Activated CD8-positive, alpha-beta T cell treated with anti-CD3 and anti-CD28 coated beads for 36 hours (primary cell): Measurements from ENCODE around the gene CNTD1. TPM values are rescaled to one million over a fixed set of nuclear protein-coding genes. Genes with fewer than 3 reads are reported as not detected.
"Not testable (repeated sequence)": the region's sequence is repeated elsewhere in the genome, so short reads cannot be mapped to it uniquely, and the experiment has no call there.

Experiments
- ATAC-seq: fragments of 200-7000 bp; cut with Tn5 transposase; one replicate; pipeline ENCODE4 v1.10.0; 2021; ENCODE audit warnings: mild to moderate bottlenecking, moderate library complexity
- CTCF ChIA-PET: fragments of 350-600 bp; sonication (Branson Sonifier 250); formaldehyde crosslinking; loops from one replicate; lab custom pipeline; 2021; ENCODE audit warnings: antibody characterized with exemption; lab: Charles Lee
- POLR2A ChIA-PET: fragments of 350-600 bp; sonication (Branson Sonifier 250); formaldehyde crosslinking; loops from one replicate; lab custom pipeline; 2021; ENCODE audit warnings: antibody characterized with exemption; lab: Charles Lee
- DNase-seq: peaks from one replicate; pipeline ENCODE4 v3.0.0-alpha.2; 2020
- H3K27ac Mint-ChIP-seq: one replicate; pipeline ENCODE4 v1.8.0; 2021; ENCODE audit warnings: mild to moderate bottlenecking, mixed read lengths
- H3K27me3 Mint-ChIP-seq: one replicate; pipeline ENCODE4 v1.8.0; 2021; ENCODE audit warnings: mixed read lengths
- H3K36me3 Mint-ChIP-seq: one replicate; pipeline ENCODE4 v1.8.0; 2021; ENCODE audit warnings: low read depth, mixed read lengths
- H3K4me1 Mint-ChIP-seq: one replicate; pipeline ENCODE4 v1.8.0; 2021; ENCODE audit warnings: low read depth, mixed read lengths
- H3K4me3 Mint-ChIP-seq: one replicate; pipeline ENCODE4 v1.8.0; 2021; ENCODE audit warnings: mild to moderate bottlenecking, moderate library complexity, mixed read lengths
- H3K9me3 Mint-ChIP-seq: one replicate; pipeline ENCODE4 v1.8.0; 2021; ENCODE audit warnings: mixed read lengths
- CTCF ChIP-seq: fragments of 200-600 bp; IDR thresholded peaks from one replicate; pipeline ENCODE4 v1.8.0; 2022; ENCODE audit warnings: antibody characterized with exemption, mild to moderate bottlenecking
- intact Hi-C: fragments of 100-400 bp; cut with micrococcal nuclease; formaldehyde crosslinking; loops from one replicate; pipeline ENCODE4 v1.10.0; 2022
- total RNA-seq, 2 experiments: library from RNA; stranded (reverse); gene quantifications; one replicate each; pipeline ENCODE4 v1.2.3, GENCODE V29; 2021

The CNTD1 gene
- total RNA-seq, 2 experiments from 2014 or later = 0.23 TPM; not detected in 1

GRCh38 chr17:42766124-42766523, 32.5 kb upstream of the CNTD1 start:
- Mint-ChIP-seq H3K9me3 (no peaks in the 10 kb centered on the region), H3K27ac (no peak overlapping the region), H3K27me3 (peaks cover 34% of the 10 kb centered on the region), H3K4me1 (no peaks in the 10 kb centered on the region), H3K4me3 (no peak overlapping the region), H3K36me3 (no peaks in the 10 kb centered on the region)
- ATAC-seq (no peak), DNase-seq (no peak)
- no peak for TF ChIP-seq CTCF
- POLR2A ChIA-PET = interaction anchor here (0.5 kb wide), 1 partner anchor 859 kb away, joined by 3 read pairs; no protein-coding TSS in a partner anchor
- intact Hi-C loops = no loop called here
- CTCF ChIA-PET = interaction anchor here (1.9 kb wide), 1 partner anchor 188 kb away, joined by 6 read pairs; no protein-coding TSS in a partner anchor

GRCh38 chr17:42767512-42767911, 31.1 kb upstream of the CNTD1 start:
- no peak for TF ChIP-seq CTCF
- ChIA-PET CTCF (interaction anchor here (1.0 to 1.2 kb wide), 2 partner anchors 162 to 189 kb away, joined by 4 to 5 read pairs; partner anchors contain the start of gene PSMC3IP), POLR2A (no interaction called here)
- intact Hi-C loops = no loop called here
- peaks cover 22% of the 10 kb centered on the region for H3K27me3 Mint-ChIP-seq
- no peak overlapping the region for H3K27ac Mint-ChIP-seq
- H3K4me3 Mint-ChIP-seq = no peak overlapping the region
- ATAC-seq (no peak), DNase-seq (no peak)
- peaks cover 2% of the 10 kb centered on the region for H3K36me3 Mint-ChIP-seq
- no peaks in the 10 kb centered on the region for H3K9me3 Mint-ChIP-seq
- H3K4me1 Mint-ChIP-seq = peaks cover 6% of the 10 kb centered on the region

- intact Hi-C loops, H3K36me3 Mint-ChIP-seq, POLR2A ChIA-PET, H3K27ac Mint-ChIP-seq, H3K4me3 Mint-ChIP-seq, H3K4me1 Mint-ChIP-seq, H3K9me3 Mint-ChIP-seq, DNase-seq, ATAC-seq: not testable (repeated sequence)
- H3K27me3 Mint-ChIP-seq = peaks cover 17% of the 10 kb centered on the region
- CTCF ChIA-PET = interaction anchor here (1.2 kb wide), 1 partner anchor 190 kb away, joined by 5 read pairs; the partner anchor contains the start of gene PSMC3IP
These were observed 30.7 kb upstream of the CNTD1 start for GRCh38 chr17:42768006-42768405.

GRCh38 chr17:42769964-42770363, 28.7 kb upstream of the CNTD1 start:
- H3K4me3 Mint-ChIP-seq, H3K27me3 Mint-ChIP-seq, H3K9me3 Mint-ChIP-seq, intact Hi-C loops, DNase-seq, ATAC-seq, H3K27ac Mint-ChIP-seq, POLR2A ChIA-PET: not testable (repeated sequence)
- peaks cover 18% of the 10 kb centered on the region for H3K4me1 Mint-ChIP-seq
- CTCF ChIA-PET = interaction anchor here (0.7 to 2.9 kb wide), 2 partner anchors 170 to 191 kb away, joined by 3 to 7 read pairs; no protein-coding TSS in a partner anchor
- H3K36me3 Mint-ChIP-seq = peaks cover 15% of the 10 kb centered on the region

GRCh38 chr17:42772945-42773289, 25.7 kb upstream of the CNTD1 start:
- H3K4me1 Mint-ChIP-seq = peaks cover 21% of the 10 kb centered on the region
- no peak for DNase-seq
- CTCF ChIA-PET = interaction anchor here (0.8 to 3.8 kb wide), 8 partner anchors 9 to 225 kb away, joined by 3 to 37 read pairs (median 7); partner anchors contain the start of genes BECN1, CNTD1, COA3 and PSMC3IP
- POLR2A ChIA-PET = interaction anchor here (1.0 to 3.0 kb wide), 9 partner anchors 10 to 233 kb away, joined by 3 to 22 read pairs (median 3); partner anchors contain the start of genes BECN1, IFI35 and PSMC3IP
- H3K9me3 Mint-ChIP-seq = no peaks in the 10 kb centered on the region
- intact Hi-C loops = no loop called here
- ATAC-seq = peak; percentile 6
- peak overlapping the region; percentile 98 for H3K4me3 Mint-ChIP-seq
- H3K27ac Mint-ChIP-seq = peak overlapping the region; percentile 95
- no peak for TF ChIP-seq CTCF
- H3K36me3 Mint-ChIP-seq = peaks cover 28% of the 10 kb centered on the region
- peaks cover 1% of the 10 kb centered on the region for H3K27me3 Mint-ChIP-seq
